Measurements from ENCODE around the gene PHETA2.

Gene PHETA2

DNA sequence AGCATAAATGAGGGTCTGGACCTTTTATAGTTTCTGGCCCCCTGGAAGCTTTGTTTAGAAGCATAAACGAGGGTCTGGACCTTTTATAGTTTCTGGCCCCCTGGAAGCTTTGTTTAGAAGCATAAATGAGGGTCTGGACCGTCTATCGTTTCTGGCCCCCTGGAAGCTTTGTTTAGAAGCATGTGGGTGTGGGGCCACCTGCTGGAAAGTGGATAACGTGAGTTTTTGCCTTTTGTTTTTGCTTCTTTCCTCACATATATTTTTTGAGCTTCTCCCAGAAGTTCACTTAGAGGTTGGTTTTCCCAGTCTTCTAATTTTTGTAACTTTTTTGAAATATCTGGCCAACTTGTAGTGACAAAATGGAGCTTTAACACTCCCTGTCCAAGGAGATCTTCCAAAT lies 38.7 kb downstream of the PHETA2 start:
- TF ChIP-seq RAD21 (IDR thresholded peaks at IDR 0.05; ENCODE audit: low read depth) = peak; percentile 34

DNA sequence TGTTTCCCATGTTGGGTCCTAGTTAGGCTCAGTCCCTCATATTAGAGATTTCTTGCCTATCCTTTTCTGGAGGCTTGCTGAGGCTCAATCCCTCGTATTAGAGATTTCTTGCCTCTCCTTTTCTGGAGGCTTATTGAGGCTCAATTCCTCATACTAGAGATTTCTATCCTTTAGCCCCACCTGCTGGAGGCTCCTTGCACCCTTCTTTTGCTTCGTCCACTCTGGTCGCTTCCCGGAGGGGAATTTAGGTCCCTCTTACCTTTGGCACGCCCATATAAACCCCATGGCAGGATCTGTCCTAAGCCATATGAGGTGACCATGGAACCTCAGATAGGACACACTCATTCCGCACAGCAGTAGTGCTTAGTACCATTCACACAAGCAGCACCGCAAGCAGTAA lies 40.7 kb downstream of the PHETA2 start:
- TF ChIP-seq TEAD4 (IDR thresholded peaks at IDR 0.05) = no peak
- TF ChIP-seq RAD21 (IDR thresholded peaks at IDR 0.05; ENCODE audit: low read depth) = peak; percentile 34; the same call in 1 of the 2 replicates
- TF ChIP-seq, protein P1, sequence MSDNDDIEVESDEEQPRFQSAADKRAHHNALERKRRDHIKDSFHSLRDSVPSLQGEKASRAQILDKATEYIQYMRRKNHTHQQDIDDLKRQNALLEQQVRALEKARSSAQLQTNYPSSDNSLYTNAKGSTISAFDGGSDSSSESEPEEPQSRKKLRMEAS (IDR thresholded peaks at IDR 0.05) = no peak
- TF ChIP-seq CREB1 (IDR thresholded peaks at IDR 0.05; ENCODE audit: low read depth) = no peak

DNA sequence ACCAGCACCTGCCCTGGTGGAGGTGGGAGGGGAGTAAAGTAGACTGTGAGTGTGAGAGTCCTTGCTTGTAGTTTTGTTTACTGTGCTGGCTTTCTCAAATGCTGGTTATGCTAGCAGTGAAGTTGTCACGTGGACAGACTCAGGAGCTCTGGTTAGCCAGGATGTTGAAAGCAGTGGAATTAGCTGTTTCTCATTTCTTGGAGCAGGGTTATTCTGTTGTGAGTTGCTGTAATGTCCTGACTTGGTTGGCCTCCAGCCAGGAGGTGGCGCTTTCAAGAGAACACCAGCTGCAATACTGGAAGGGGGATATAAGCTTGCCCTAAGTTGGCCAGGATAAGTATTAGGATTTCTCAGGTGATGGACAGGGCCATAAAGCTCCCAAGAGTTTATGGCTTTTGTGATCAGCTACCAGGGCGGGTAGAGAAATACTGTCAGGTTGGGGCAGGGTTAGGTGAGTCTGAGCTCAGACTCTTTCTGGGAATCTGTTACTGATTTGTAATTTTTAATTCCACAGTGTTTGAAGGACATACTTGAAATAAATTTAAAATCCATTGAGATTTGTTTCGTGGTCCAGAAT lies 42.9 kb downstream of the PHETA2 start:
- TF ChIP-seq TCF12 (IDR thresholded peaks at IDR 0.05; ENCODE audit: low read depth) (no peak), NFIC (IDR thresholded peaks at IDR 0.05) (no peak), YY1 (IDR thresholded peaks at IDR 0.05; ENCODE audit: low read depth) (no peak), CREB1 (IDR thresholded peaks at IDR 0.05; ENCODE audit: low read depth) (no peak), ZBTB7A (IDR thresholded peaks at IDR 0.05; ENCODE audit: low read depth) (no peak), EP300 (IDR thresholded peaks at IDR 0.05; ENCODE audit: borderline replicate concordance) (no peak), TAF1 (IDR thresholded peaks at IDR 0.05; ENCODE audit: low read depth) (no peak)
- TF ChIP-seq, protein P2, sequence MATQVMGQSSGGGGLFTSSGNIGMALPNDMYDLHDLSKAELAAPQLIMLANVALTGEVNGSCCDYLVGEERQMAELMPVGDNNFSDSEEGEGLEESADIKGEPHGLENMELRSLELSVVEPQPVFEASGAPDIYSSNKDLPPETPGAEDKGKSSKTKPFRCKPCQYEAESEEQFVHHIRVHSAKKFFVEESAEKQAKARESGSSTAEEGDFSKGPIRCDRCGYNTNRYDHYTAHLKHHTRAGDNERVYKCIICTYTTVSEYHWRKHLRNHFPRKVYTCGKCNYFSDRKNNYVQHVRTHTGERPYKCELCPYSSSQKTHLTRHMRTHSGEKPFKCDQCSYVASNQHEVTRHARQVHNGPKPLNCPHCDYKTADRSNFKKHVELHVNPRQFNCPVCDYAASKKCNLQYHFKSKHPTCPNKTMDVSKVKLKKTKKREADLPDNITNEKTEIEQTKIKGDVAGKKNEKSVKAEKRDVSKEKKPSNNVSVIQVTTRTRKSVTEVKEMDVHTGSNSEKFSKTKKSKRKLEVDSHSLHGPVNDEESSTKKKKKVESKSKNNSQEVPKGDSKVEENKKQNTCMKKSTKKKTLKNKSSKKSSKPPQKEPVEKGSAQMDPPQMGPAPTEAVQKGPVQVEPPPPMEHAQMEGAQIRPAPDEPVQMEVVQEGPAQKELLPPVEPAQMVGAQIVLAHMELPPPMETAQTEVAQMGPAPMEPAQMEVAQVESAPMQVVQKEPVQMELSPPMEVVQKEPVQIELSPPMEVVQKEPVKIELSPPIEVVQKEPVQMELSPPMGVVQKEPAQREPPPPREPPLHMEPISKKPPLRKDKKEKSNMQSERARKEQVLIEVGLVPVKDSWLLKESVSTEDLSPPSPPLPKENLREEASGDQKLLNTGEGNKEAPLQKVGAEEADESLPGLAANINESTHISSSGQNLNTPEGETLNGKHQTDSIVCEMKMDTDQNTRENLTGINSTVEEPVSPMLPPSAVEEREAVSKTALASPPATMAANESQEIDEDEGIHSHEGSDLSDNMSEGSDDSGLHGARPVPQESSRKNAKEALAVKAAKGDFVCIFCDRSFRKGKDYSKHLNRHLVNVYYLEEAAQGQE (IDR thresholded peaks at IDR 0.05; ENCODE audit: low read depth) = no peak

DNA sequence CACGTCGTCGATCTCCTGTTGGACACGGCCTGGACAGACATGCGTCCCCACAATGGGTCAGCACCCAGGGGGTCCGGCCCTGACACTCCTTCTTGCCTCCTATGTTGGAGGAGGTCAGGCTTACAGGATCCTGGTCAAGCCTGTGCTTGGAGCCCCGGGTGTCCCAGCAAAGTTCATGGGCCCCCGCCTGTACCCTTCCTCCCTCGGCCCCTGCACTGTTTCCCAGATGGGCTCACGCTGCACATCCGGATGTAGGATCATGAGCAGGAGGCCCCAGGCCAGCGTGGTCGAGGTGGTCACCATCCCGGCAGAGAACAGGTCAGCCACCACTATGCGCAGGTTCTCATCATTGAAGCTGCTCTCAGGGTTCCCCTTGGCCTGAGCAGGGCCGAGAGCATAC lies 53.6 kb downstream of the PHETA2 start:
- TF ChIP-seq, protein P1 (IDR thresholded peaks at IDR 0.05) = no peak
- TF ChIP-seq TCF12 (IDR thresholded peaks at IDR 0.05; ENCODE audit: low read depth) (no peak), FOXM1 (IDR thresholded peaks at IDR 0.05; ENCODE audit: borderline replicate concordance, low read depth) (no peak), EP300 (IDR thresholded peaks at IDR 0.05; ENCODE audit: borderline replicate concordance) (no peak), CREB1 (IDR thresholded peaks at IDR 0.05; ENCODE audit: low read depth) (no peak), CEBPB (IDR thresholded peaks at IDR 0.05) (no peak), TEAD4 (IDR thresholded peaks at IDR 0.05) (no peak), TAF1 (IDR thresholded peaks at IDR 0.05; ENCODE audit: low read depth) (no peak), RAD21 (IDR thresholded peaks at IDR 0.05; ENCODE audit: low read depth) (no peak), ZBTB7A (IDR thresholded peaks at IDR 0.05; ENCODE audit: low read depth) (no peak), NFIC (IDR thresholded peaks at IDR 0.05) (no peak), EGR1 (IDR thresholded peaks at IDR 0.05) (no peak)
- TF ChIP-seq, protein P2 (IDR thresholded peaks at IDR 0.05; ENCODE audit: low read depth) = no peak
- TF ChIP-seq, protein P3, sequence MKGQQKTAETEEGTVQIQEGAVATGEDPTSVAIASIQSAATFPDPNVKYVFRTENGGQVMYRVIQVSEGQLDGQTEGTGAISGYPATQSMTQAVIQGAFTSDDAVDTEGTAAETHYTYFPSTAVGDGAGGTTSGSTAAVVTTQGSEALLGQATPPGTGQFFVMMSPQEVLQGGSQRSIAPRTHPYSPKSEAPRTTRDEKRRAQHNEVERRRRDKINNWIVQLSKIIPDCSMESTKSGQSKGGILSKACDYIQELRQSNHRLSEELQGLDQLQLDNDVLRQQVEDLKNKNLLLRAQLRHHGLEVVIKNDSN (IDR thresholded peaks at IDR 0.05) = no peak

Measured in Ishikawa (cell line).